MM.1S (cell line): Measurements from ENCODE around the gene USP30.
A peak's percentile ranks its signal among the peaks of the same experiment; 100 is the strongest.
"Not testable (repeated sequence)": the region's sequence is repeated elsewhere in the genome, so short reads cannot be mapped to it uniquely, and the experiment has no call there.

ENCODE experiments used
- DNase-seq: peaks from one replicate; pipeline ENCODE4 v3.0.0-alpha.2; 2015
- H2AFZ ChIP-seq: fragments of 300-600 bp; sonication (generic); 2 replicates; pipeline ENCODE4 v1.6.0; 2016; ENCODE audit warnings: antibody characterized with exemption, low read length
- H3F3A ChIP-seq: fragments of 300-600 bp; sonication (generic); 2 replicates; pipeline ENCODE4 v1.6.1; 2016; ENCODE audit warnings: mild to moderate bottlenecking, antibody characterized with exemption, low read length, moderate library complexity, mixed read lengths; ENCODE audit not compliant: insufficient read depth
- H3K27ac ChIP-seq: fragments of 300-600 bp; sonication (generic); 2 replicates; pipeline ENCODE4 v1.5.1; 2016; ENCODE audit warnings: mild to moderate bottlenecking, low read length
- H3K27me3 ChIP-seq: fragments of 300-600 bp; sonication (generic); replicated peaks from 2 replicates; pipeline ENCODE4 v1.6.0; 2016; ENCODE audit warnings: low read length; ENCODE audit not compliant: insufficient read depth
- H3K36me3 ChIP-seq: fragments of 300-600 bp; sonication (generic); replicated peaks from 2 replicates; pipeline ENCODE4 v1.6.1; 2016; ENCODE audit warnings: mild to moderate bottlenecking, low read length, mixed read lengths; ENCODE audit not compliant: insufficient read depth
- H3K4me1 ChIP-seq: fragments of 300-600 bp; sonication (generic); 2 replicates; pipeline ENCODE4 v1.6.1; 2016; ENCODE audit warnings: low read length, mixed read lengths
- H3K4me2 ChIP-seq: fragments of 300-600 bp; sonication (generic); 2 replicates; pipeline ENCODE4 v1.6.0; 2016; ENCODE audit warnings: low read depth, low read length
- H3K4me3 ChIP-seq: fragments of 300-600 bp; sonication (generic); 2 replicates; pipeline ENCODE4 v1.5.1; 2016; ENCODE audit warnings: low read length, mixed read lengths
- H3K79me2 ChIP-seq: fragments of 300-600 bp; sonication (generic); 2 replicates; pipeline ENCODE4 v1.6.1; 2016; ENCODE audit warnings: mixed run types, low read length, mixed read lengths
- H3K9ac ChIP-seq: fragments of 300-600 bp; sonication (generic); 2 replicates; pipeline ENCODE4 v1.6.1; 2016; ENCODE audit warnings: low read length, mixed read lengths
- H3K9me2 ChIP-seq: fragments of 300-600 bp; sonication (generic); replicated peaks from 2 replicates; pipeline ENCODE4 v1.6.1; 2016; ENCODE audit warnings: mild to moderate bottlenecking, low read length, mixed read lengths; ENCODE audit not compliant: insufficient read depth
- H3K9me3 ChIP-seq: fragments of 300-600 bp; sonication (generic); replicated peaks from 2 replicates; pipeline ENCODE4 v1.6.1; 2016; ENCODE audit warnings: mild to moderate bottlenecking, low read length, mixed read lengths; ENCODE audit not compliant: insufficient read depth
- H4K20me1 ChIP-seq: fragments of 300-600 bp; sonication (generic); 2 replicates; pipeline ENCODE4 v1.6.1; 2016; ENCODE audit warnings: mild to moderate bottlenecking, low read length, moderate library complexity, mixed read lengths; ENCODE audit not compliant: insufficient read depth
- CTCF ChIP-seq: fragments of 300-600 bp; sonication (generic); IDR thresholded peaks from 2 replicates; pipeline ENCODE4 v1.5.1; 2016; ENCODE audit warnings: antibody characterized with exemption, low read length, mixed read lengths
- EZH2 ChIP-seq: fragments of 300-600 bp; sonication (generic); optimal IDR thresholded peaks from 2 replicates; pipeline ENCODE3; 2017; ENCODE audit warnings: low read depth, mild to moderate bottlenecking, antibody characterized with exemption, low read length, mixed read lengths
- EZH2phosphoT487 ChIP-seq: fragments of 300-600 bp; sonication (generic); IDR thresholded peaks from 2 replicates; pipeline ENCODE4 v1.6.1; 2018; ENCODE audit warnings: antibody characterized with exemption, low read length

The USP30 gene

GRCh38 chr12:109053382-109054123 is 1.2 kb downstream of the USP30 start:
- no peaks in the 10 kb centered on the region for H4K20me1 ChIP-seq
- peak overlapping the region; percentile 84 for H2AFZ ChIP-seq
- DNase-seq, result peak; percentile 77

GRCh38 chr12:109054124-109054513 is 1.7 kb downstream of the USP30 start:
- H3K4me1 ChIP-seq, H3K9me3 ChIP-seq, H3K9me2 ChIP-seq, H3K27me3 ChIP-seq, H4K20me1 ChIP-seq, H3K36me3 ChIP-seq, DNase-seq: not testable (repeated sequence)
- Histone ChIP-seq H3K4me3 (peak overlapping the region; percentile 78), H3K79me2 (peaks cover 14% of the 10 kb centered on the region), H3K27ac (peak overlapping the region; percentile 73), H3K4me2 (peak overlapping the region; percentile 65), H3F3A (peaks cover 21% of the 10 kb centered on the region), H3K9ac (peak overlapping the region; percentile 76; the same call in 1 of the 2 replicates), H2AFZ (peak overlapping the region; percentile 84)

More at GRCh38 chr12:109053382-109054123, 1.2 kb downstream of the USP30 start:
- Histone ChIP-seq H3K4me2 (peak overlapping the region; percentile 65), H3K4me1 (peaks cover 5% of the 10 kb centered on the region), H3K9me3 (no peaks in the 10 kb centered on the region), H3K9me2 (no peaks in the 10 kb centered on the region), H3K27ac (peak overlapping the region; percentile 73), H3K9ac (peak overlapping the region; percentile 76), H3K27me3 (no peaks in the 10 kb centered on the region), H3K4me3 (peak overlapping the region; percentile 78), H3F3A (peaks cover 21% of the 10 kb centered on the region), H3K36me3 (no peaks in the 10 kb centered on the region), H3K79me2 (peaks cover 14% of the 10 kb centered on the region)
- no peak for TF ChIP-seq EZH2
- no peak for TF ChIP-seq CTCF
- TF ChIP-seq EZH2phosphoT487, result no peak

GRCh38 chr12:109054520-109054919 is 2.1 kb downstream of the USP30 start:
- no peak for TF ChIP-seq EZH2phosphoT487
- no peak for TF ChIP-seq CTCF
- TF ChIP-seq EZH2, result no peak
- Histone ChIP-seq H3K4me1 (peaks cover 5% of the 10 kb centered on the region), H3K9ac (peak overlapping the region; percentile 76; the same call in 1 of the 2 replicates), H3K9me3 (no peaks in the 10 kb centered on the region), H4K20me1 (no peaks in the 10 kb centered on the region), H2AFZ (peak overlapping the region; percentile 7), H3K4me2 (peak overlapping the region; percentile 65), H3K27me3 (no peaks in the 10 kb centered on the region), H3K27ac (peak overlapping the region; percentile 73; the same call in 1 of the 2 replicates), H3K79me2 (peaks cover 14% of the 10 kb centered on the region), H3K4me3 (peak overlapping the region; percentile 78; the same call in 1 of the 2 replicates), H3K36me3 (no peaks in the 10 kb centered on the region), H3F3A (peaks cover 21% of the 10 kb centered on the region), H3K9me2 (no peaks in the 10 kb centered on the region)
- DNase-seq, result no peak

- Histone ChIP-seq H2AFZ (no peak overlapping the region), H3K27ac (no peak overlapping the region), H3K27me3 (no peaks in the 10 kb centered on the region), H4K20me1 (no peaks in the 10 kb centered on the region), H3F3A (peaks cover 21% of the 10 kb centered on the region), H3K9me2 (no peaks in the 10 kb centered on the region), H3K4me1 (peaks cover 5% of the 10 kb centered on the region), H3K4me3 (no peak overlapping the region), H3K79me2 (peaks cover 14% of the 10 kb centered on the region), H3K36me3 (no peaks in the 10 kb centered on the region), H3K4me2 (no peak overlapping the region), H3K9ac (no peak overlapping the region), H3K9me3 (no peaks in the 10 kb centered on the region)
- TF ChIP-seq CTCF (no peak), EZH2 (no peak), EZH2phosphoT487 (no peak)
- no peak for DNase-seq
These were observed 4.5 kb downstream of the USP30 start for GRCh38 chr12:109056891-109057290.
